ENCODE data around the gene DNHD1.
A peak's percentile ranks its signal among the peaks of the same experiment; 100 is the strongest.

The DNHD1 gene

DNA sequence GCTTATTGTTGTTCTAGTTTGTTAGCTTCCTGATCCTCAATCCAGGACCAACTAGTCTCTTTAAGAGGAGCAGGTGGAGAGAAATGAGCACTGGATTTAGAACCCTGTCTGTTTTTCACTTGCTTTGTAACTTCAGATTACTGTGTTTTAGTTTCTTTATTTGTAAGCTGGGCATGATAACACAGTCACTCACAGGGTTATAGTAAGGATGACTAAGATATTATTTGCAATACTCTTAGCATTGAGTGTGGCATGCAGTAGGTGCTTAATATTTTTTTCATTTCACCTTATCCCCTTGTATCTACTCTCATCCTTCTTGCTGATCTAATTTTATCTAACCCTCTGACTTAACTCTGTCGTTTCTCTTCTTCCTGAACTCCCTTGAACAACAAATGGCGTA, 33.8 kb downstream of the DNHD1 start:
- TF ChIP-seq SIN3A (IDR thresholded peaks at IDR 0.05; ENCODE audit: borderline replicate concordance, insufficient read depth, low read length) (no peak), FOXP2 (optimal IDR thresholded peaks at IDR 0.05; ENCODE audit: borderline replicate concordance, extremely low read depth, extremely low read length, insufficient read depth) (no peak), TAF1 (IDR thresholded peaks at IDR 0.05; ENCODE audit: borderline replicate concordance, insufficient read depth, low read length) (no peak), REST (IDR thresholded peaks at IDR 0.05; ENCODE audit: insufficient read depth in 1 of 2, low read depth in 2 of 2, low read length in 2 of 2) (no peak), POLR2AphosphoS5 (IDR thresholded peaks at IDR 0.05; ENCODE audit: low read depth, low read length) (no peak)

GRCh38 chr11:6531267-6531752, 34.2 kb downstream of the DNHD1 start:
- TF ChIP-seq TAF1 (IDR thresholded peaks at IDR 0.05; ENCODE audit: borderline replicate concordance, insufficient read depth, low read length) = no peak
- no peak for TF ChIP-seq POLR2AphosphoS5 (IDR thresholded peaks at IDR 0.05; ENCODE audit: low read depth, low read length)
- TF ChIP-seq REST (IDR thresholded peaks at IDR 0.05; ENCODE audit: insufficient read depth in 1 of 2, low read depth in 2 of 2, low read length in 2 of 2) = no peak
- peak; percentile 96 for TF ChIP-seq FOXP2 (optimal IDR thresholded peaks at IDR 0.05; ENCODE audit: borderline replicate concordance, extremely low read depth, extremely low read length, insufficient read depth)

GRCh38 chr11:6538456-6538855, 41.4 kb downstream of the DNHD1 start:
- TF ChIP-seq SIN3A (IDR thresholded peaks at IDR 0.05; ENCODE audit: borderline replicate concordance, insufficient read depth, low read length) = no peak

DNA sequence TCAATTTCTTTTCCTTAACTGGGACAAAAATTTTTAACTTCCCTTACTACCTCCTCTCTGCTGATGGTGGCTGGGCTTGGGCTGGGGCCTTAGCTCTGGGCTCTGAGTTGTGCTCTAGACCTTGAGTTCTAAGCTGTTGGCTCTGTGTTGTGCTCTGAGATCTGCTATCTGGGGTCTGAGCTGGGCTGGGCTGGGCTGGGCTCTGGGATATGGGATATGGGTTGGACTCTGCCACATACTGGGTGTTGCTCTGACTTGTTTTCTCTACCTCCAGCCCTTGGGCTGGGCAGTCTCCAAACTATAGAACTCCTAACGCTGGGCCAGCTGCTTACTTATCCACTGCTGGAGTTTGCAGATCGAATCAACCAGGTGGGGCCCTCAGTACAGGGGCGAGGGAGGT, 41.9 kb downstream of the DNHD1 start:
- TF ChIP-seq TAF1 (IDR thresholded peaks at IDR 0.05; ENCODE audit: borderline replicate concordance, insufficient read depth, low read length) (no peak), SIN3A (IDR thresholded peaks at IDR 0.05; ENCODE audit: borderline replicate concordance, insufficient read depth, low read length) (no peak)

GRCh38 chr11:6539748-6540268, 42.7 kb downstream of the DNHD1 start:
- no peak for TF ChIP-seq TAF1 (IDR thresholded peaks at IDR 0.05; ENCODE audit: borderline replicate concordance, insufficient read depth, low read length)
- no peak for TF ChIP-seq POLR2AphosphoS5 (IDR thresholded peaks at IDR 0.05; ENCODE audit: low read depth, low read length)
- TF ChIP-seq REST (IDR thresholded peaks at IDR 0.05; ENCODE audit: insufficient read depth in 1 of 2, low read depth in 2 of 2, low read length in 2 of 2) = no peak
- TF ChIP-seq SIN3A (IDR thresholded peaks at IDR 0.05; ENCODE audit: borderline replicate concordance, insufficient read depth, low read length) = no peak
- no peak for TF ChIP-seq FOXP2 (optimal IDR thresholded peaks at IDR 0.05; ENCODE audit: borderline replicate concordance, extremely low read depth, extremely low read length, insufficient read depth)

DNA sequence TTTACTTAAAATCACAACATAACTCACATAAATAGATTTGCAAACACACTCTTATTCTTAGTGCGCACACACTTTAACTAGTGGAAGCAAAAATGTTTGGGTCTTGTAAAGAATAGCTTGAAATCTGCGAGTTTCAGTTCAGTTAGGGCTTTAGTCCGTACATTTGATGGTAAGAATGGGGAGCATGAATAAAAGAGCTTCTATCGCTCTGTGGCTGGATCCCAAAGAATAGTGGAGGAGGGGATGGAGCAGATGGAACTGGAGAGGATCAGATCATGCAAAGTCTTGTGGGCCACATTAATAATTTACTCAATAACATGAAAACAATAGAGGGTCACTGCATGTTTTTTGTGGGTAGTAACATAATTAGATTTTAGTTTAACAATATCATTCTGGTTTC, 44.3 kb downstream of the DNHD1 start:
- no peak for TF ChIP-seq REST (IDR thresholded peaks at IDR 0.05; ENCODE audit: insufficient read depth in 1 of 2, low read depth in 2 of 2, low read length in 2 of 2)
- no peak for TF ChIP-seq TAF1 (IDR thresholded peaks at IDR 0.05; ENCODE audit: borderline replicate concordance, insufficient read depth, low read length)
